Measurements from ENCODE around the gene CCDC171. TPM values are rescaled to one million over a fixed set of nuclear protein-coding genes. Genes with fewer than 3 reads are reported as not detected.
"Not testable (repeated sequence)": the region's sequence is repeated elsewhere in the genome, so short reads cannot be mapped to it uniquely, and the experiment has no call there.

Gene CCDC171
- total RNA-seq, 1 experiment from 2014 or later, result 2.6 TPM

DNA sequence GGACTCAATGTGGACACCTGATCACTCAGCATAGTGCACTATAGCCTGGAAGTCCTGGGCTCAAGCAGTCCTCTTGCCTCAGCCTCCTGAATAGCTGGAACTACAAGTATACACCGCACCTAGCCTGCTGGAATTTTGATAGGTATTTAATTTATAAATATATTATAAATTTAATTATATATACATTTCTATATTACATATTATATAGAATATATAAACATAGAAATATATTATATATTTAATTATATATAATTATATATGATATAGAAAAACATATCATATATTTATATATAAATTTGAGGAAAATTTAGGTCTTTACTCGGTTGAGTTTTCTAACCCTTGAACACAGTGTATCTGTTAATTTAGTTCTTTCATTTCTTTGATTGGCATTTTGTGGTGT is 26.9 kb upstream of the CCDC171 start:
- H3K36me3 ChIP-seq (ENCODE audit: control insufficient read depth in 1 of 2, insufficient read depth in 2 of 2, low read length in 2 of 2), result no peaks in the 10 kb centered on the region
- no peak for TF ChIP-seq SP1 (IDR thresholded peaks at IDR 0.05; ENCODE audit: low read depth)
- TF ChIP-seq ELF1 (IDR thresholded peaks at IDR 0.05; ENCODE audit: borderline replicate concordance, low read depth), result no peak
- TF ChIP-seq, protein P1, sequence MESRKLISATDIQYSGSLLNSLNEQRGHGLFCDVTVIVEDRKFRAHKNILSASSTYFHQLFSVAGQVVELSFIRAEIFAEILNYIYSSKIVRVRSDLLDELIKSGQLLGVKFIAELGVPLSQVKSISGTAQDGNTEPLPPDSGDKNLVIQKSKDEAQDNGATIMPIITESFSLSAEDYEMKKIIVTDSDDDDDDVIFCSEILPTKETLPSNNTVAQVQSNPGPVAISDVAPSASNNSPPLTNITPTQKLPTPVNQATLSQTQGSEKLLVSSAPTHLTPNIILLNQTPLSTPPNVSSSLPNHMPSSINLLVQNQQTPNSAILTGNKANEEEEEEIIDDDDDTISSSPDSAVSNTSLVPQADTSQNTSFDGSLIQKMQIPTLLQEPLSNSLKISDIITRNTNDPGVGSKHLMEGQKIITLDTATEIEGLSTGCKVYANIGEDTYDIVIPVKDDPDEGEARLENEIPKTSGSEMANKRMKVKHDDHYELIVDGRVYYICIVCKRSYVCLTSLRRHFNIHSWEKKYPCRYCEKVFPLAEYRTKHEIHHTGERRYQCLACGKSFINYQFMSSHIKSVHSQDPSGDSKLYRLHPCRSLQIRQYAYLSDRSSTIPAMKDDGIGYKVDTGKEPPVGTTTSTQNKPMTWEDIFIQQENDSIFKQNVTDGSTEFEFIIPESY (IDR thresholded peaks at IDR 0.05; ENCODE audit: extremely low read depth, insufficient replicate concordance, low read length), result no peak
- TF ChIP-seq POLR2A (IDR thresholded peaks at IDR 0.05; ENCODE audit: borderline replicate concordance, extremely low read depth, insufficient read depth, insufficient read length), result no peak
- TF ChIP-seq ZFX (IDR thresholded peaks at IDR 0.05), result no peak
- TF ChIP-seq, protein P2, sequence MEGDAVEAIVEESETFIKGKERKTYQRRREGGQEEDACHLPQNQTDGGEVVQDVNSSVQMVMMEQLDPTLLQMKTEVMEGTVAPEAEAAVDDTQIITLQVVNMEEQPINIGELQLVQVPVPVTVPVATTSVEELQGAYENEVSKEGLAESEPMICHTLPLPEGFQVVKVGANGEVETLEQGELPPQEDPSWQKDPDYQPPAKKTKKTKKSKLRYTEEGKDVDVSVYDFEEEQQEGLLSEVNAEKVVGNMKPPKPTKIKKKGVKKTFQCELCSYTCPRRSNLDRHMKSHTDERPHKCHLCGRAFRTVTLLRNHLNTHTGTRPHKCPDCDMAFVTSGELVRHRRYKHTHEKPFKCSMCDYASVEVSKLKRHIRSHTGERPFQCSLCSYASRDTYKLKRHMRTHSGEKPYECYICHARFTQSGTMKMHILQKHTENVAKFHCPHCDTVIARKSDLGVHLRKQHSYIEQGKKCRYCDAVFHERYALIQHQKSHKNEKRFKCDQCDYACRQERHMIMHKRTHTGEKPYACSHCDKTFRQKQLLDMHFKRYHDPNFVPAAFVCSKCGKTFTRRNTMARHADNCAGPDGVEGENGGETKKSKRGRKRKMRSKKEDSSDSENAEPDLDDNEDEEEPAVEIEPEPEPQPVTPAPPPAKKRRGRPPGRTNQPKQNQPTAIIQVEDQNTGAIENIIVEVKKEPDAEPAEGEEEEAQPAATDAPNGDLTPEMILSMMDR (IDR thresholded peaks at IDR 0.05 in 2 of 3, conservative IDR thresholded peaks at IDR 0.05 in 1 of 3; ENCODE audit: borderline replicate concordance in 1 of 3, insufficient read depth in 1 of 3, low read depth in 2 of 3, low read length in 2 of 3), result no peak
- no peak for TF ChIP-seq YY1 (IDR thresholded peaks at IDR 0.05; ENCODE audit: extremely low read depth, insufficient replicate concordance, low read depth, low read length)
- TF ChIP-seq RAD21 (IDR thresholded peaks at IDR 0.05; ENCODE audit: low read depth), result no peak
- TF ChIP-seq, protein P3, sequence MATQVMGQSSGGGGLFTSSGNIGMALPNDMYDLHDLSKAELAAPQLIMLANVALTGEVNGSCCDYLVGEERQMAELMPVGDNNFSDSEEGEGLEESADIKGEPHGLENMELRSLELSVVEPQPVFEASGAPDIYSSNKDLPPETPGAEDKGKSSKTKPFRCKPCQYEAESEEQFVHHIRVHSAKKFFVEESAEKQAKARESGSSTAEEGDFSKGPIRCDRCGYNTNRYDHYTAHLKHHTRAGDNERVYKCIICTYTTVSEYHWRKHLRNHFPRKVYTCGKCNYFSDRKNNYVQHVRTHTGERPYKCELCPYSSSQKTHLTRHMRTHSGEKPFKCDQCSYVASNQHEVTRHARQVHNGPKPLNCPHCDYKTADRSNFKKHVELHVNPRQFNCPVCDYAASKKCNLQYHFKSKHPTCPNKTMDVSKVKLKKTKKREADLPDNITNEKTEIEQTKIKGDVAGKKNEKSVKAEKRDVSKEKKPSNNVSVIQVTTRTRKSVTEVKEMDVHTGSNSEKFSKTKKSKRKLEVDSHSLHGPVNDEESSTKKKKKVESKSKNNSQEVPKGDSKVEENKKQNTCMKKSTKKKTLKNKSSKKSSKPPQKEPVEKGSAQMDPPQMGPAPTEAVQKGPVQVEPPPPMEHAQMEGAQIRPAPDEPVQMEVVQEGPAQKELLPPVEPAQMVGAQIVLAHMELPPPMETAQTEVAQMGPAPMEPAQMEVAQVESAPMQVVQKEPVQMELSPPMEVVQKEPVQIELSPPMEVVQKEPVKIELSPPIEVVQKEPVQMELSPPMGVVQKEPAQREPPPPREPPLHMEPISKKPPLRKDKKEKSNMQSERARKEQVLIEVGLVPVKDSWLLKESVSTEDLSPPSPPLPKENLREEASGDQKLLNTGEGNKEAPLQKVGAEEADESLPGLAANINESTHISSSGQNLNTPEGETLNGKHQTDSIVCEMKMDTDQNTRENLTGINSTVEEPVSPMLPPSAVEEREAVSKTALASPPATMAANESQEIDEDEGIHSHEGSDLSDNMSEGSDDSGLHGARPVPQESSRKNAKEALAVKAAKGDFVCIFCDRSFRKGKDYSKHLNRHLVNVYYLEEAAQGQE (IDR thresholded peaks at IDR 0.05; ENCODE audit: low read depth), result no peak
- no peak for TF ChIP-seq CEBPB (IDR thresholded peaks at IDR 0.05; ENCODE audit: low read depth)
- no peak for TF ChIP-seq SRF (IDR thresholded peaks at IDR 0.05; ENCODE audit: low read depth)
- no peak for TF ChIP-seq CBX3 (IDR thresholded peaks at IDR 0.05; ENCODE audit: low read depth)
- H3K9ac ChIP-seq (ENCODE audit: low read length), result no peak overlapping the region
- intact Hi-C loops (cut with micrococcal nuclease), result no loop called here
- H2AFZ ChIP-seq (ENCODE audit: low read depth, low read length, poor library complexity, severe bottlenecking), result no peak overlapping the region
- no TSS peak for BruUV-seq (replicated peaks)
- H3K9me2 ChIP-seq (ENCODE audit: insufficient read depth), result no peaks in the 10 kb centered on the region
- RAD21 ChIA-PET (ENCODE audit: low non-redundant PET in 1 of 2, low total read pairs in 2 of 2, uncharacterized antibody in 2 of 2, unreplicated experiment in 2 of 2), result no interaction called here
- H3K9me3 ChIP-seq (ENCODE audit: control insufficient read depth in 1 of 2, insufficient read depth in 1 of 2, low read depth in 1 of 2, low read length in 2 of 2), result no peaks in the 10 kb centered on the region
- no peaks in the 10 kb centered on the region for H3K79me2 ChIP-seq (ENCODE audit: insufficient read depth, low read length)
- H4K20me1 ChIP-seq (ENCODE audit: insufficient read depth), result no peaks in the 10 kb centered on the region; the same call in 1 of the 2 replicates
- POLR2A ChIA-PET, result no interaction called here
- H3K27ac ChIP-seq (ENCODE audit: low read depth, low read length), result no peak overlapping the region
- H3K4me1 ChIP-seq (ENCODE audit: control insufficient read depth in 1 of 2, insufficient read depth in 2 of 2, low read length in 2 of 2), result no peaks in the 10 kb centered on the region
- DNase-seq (ENCODE audit: low read depth, low spot score) (no peak), ATAC-seq (no peak)
- H3K4me2 ChIP-seq (ENCODE audit: low read length), result no peak overlapping the region
- no peaks in the 10 kb centered on the region for H3K27me3 ChIP-seq (ENCODE audit: insufficient read depth, low read length)
- no peak overlapping the region for H3K4me3 ChIP-seq (replicated peaks in 1 of 2; ENCODE audit: low read depth in 1 of 2, low read length in 2 of 2)
- CTCF ChIA-PET, result no interaction called here

DNA sequence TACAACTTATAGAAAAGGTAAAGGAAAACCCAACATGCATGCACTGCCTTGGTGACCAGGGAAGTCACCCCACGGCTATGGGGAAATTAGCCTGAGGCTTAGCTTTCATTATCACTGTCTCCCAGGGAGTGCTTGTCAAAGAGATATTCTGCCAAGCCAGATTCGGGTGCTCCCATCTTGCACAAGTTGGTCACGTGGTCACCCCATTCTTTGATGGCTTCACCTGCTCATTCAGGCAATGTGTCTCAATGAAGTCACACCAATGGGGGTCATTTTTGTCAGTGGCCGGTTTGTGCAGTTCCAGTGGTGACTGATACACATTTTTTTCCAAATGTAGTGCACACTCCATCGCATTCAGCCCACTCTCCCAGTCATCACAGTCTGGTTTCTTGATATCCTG is 25.8 kb upstream of the CCDC171 start:
- ATAC-seq; POLR2A ChIA-PET; DNase-seq (ENCODE audit: low read depth, low spot score); RAD21 ChIA-PET (ENCODE audit: low non-redundant PET in 1 of 2, low total read pairs in 2 of 2, uncharacterized antibody in 2 of 2, unreplicated experiment in 2 of 2); H4K20me1 ChIP-seq (ENCODE audit: insufficient read depth); BruUV-seq (replicated peaks); H3K36me3 ChIP-seq (ENCODE audit: control insufficient read depth in 1 of 2, insufficient read depth in 2 of 2, low read length in 2 of 2); H3K27me3 ChIP-seq (ENCODE audit: insufficient read depth, low read length); intact Hi-C loops (cut with micrococcal nuclease); H2AFZ ChIP-seq (ENCODE audit: low read depth, low read length, poor library complexity, severe bottlenecking); H3K4me3 ChIP-seq (replicated peaks in 1 of 2; ENCODE audit: low read depth in 1 of 2, low read length in 2 of 2); H3K4me2 ChIP-seq (ENCODE audit: low read length); H3K9me2 ChIP-seq (ENCODE audit: insufficient read depth); CTCF ChIA-PET; H3K79me2 ChIP-seq (ENCODE audit: insufficient read depth, low read length); H3K4me1 ChIP-seq (ENCODE audit: control insufficient read depth in 1 of 2, insufficient read depth in 2 of 2, low read length in 2 of 2); H3K9ac ChIP-seq (ENCODE audit: low read length); H3K9me3 ChIP-seq (ENCODE audit: control insufficient read depth in 1 of 2, insufficient read depth in 1 of 2, low read depth in 1 of 2, low read length in 2 of 2); H3K27ac ChIP-seq (ENCODE audit: low read depth, low read length): not testable (repeated sequence)
